Measurements from ENCODE around the gene MACROD2. TPM values are rescaled to one million over a fixed set of nuclear protein-coding genes. Genes with fewer than 3 reads are reported as not detected.

MACROD2 gene
- polyA plus RNA-seq, 1 donor from 2014 or later, result 23.2 TPM

DNA sequence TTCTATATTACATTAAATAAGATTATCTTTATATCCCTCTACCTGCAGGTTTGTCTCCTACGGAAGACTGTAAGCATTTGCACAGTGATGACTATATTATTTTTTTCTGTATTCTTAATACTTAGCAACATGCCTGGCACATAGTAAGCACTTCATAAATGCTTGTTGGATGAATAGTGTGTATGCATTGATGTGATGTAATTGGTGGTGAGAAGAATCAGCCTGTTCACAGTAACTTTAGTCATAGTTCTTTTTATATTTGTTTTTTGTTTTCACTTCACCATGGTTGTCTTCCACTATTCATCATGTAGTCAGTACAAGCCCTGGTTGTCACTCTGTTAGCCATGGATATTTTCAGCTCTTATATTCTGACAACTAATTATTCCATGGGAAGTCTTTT is 526.1 kb downstream of the MACROD2 start:
- no peak overlapping the region for H3K4me2 ChIP-seq (ENCODE audit: low read length)
- TF ChIP-seq EZH2 (IDR thresholded peaks at IDR 0.05; ENCODE audit: borderline replicate concordance, insufficient read depth, low read length, poor library complexity, severe bottlenecking), result no peak
- TF ChIP-seq POLR2AphosphoS5 (IDR thresholded peaks at IDR 0.05), result no peak
- TF ChIP-seq TAF1 (IDR thresholded peaks at IDR 0.05; ENCODE audit: low read depth), result no peak
- no peak for TF ChIP-seq CTCF (IDR thresholded peaks at IDR 0.05; ENCODE audit: poor library complexity, severe bottlenecking)
- no peak for TF ChIP-seq RAD21 (conservative IDR thresholded peaks at IDR 0.05)
- no peak for TF ChIP-seq MXI1 (conservative IDR thresholded peaks at IDR 0.05; ENCODE audit: poor library complexity, severe bottlenecking)
- TF ChIP-seq EP300 (conservative IDR thresholded peaks at IDR 0.05; ENCODE audit: poor library complexity, severe bottlenecking), result no peak
- no peak for TF ChIP-seq REST (IDR thresholded peaks at IDR 0.05; ENCODE audit: borderline replicate concordance)
- TF ChIP-seq SMC3 (conservative IDR thresholded peaks at IDR 0.05; ENCODE audit: poor library complexity), result no peak
- no peaks in the 10 kb centered on the region for H3K9me3 ChIP-seq (ENCODE audit: low read length)
- no peaks in the 10 kb centered on the region for H3F3A ChIP-seq (ENCODE audit: insufficient read depth, low read length, poor library complexity, severe bottlenecking)
- no peak overlapping the region for H3K27ac ChIP-seq (ENCODE audit: low read length)
- H3K9ac ChIP-seq (ENCODE audit: low read length), result no peak overlapping the region
- H3K4me3 ChIP-seq (ENCODE audit: low read length), result no peak overlapping the region
- no peak overlapping the region for H2AFZ ChIP-seq (ENCODE audit: low read depth, low read length)
- no peaks in the 10 kb centered on the region for H3K79me2 ChIP-seq (replicated peaks; ENCODE audit: insufficient read depth, low read length)
- no peaks in the 10 kb centered on the region for H4K20me1 ChIP-seq (ENCODE audit: insufficient read depth)
- no peaks in the 10 kb centered on the region for H3K27me3 ChIP-seq (ENCODE audit: insufficient read depth, low read depth, low read length)
- H3K36me3 ChIP-seq (ENCODE audit: insufficient read depth, low read length), result no peaks in the 10 kb centered on the region
- no peaks in the 10 kb centered on the region for H3K9me2 ChIP-seq (ENCODE audit: insufficient read depth, low read length)

DNA sequence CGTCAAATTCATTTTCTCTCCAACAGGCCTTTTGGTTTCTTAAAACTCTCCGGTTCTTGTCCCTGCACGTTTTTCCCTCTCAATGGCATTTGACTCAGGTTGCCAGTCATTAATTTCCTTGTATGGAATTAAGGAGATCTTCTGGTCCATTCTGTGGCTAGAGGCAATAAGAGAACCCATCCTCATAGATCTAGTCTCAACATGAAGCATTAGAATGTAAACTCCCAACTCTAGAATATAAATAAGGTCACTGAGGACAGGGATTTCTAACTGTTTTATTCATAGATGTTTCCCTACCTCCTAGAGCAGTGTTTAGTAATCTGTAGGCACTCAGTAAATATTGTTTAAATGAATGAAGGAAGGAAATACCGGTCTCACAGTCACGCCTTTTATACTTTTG is 527.3 kb downstream of the MACROD2 start:
- Histone ChIP-seq H3K27ac (ENCODE audit: low read length) (no peak overlapping the region), H3K9ac (ENCODE audit: low read length) (no peak overlapping the region), H3K9me3 (ENCODE audit: low read length) (no peaks in the 10 kb centered on the region), H4K20me1 (ENCODE audit: insufficient read depth) (no peaks in the 10 kb centered on the region), H3K4me3 (ENCODE audit: low read length) (no peak overlapping the region), H3K79me2 (replicated peaks; ENCODE audit: insufficient read depth, low read length) (no peaks in the 10 kb centered on the region), H3K9me2 (ENCODE audit: insufficient read depth, low read length) (no peaks in the 10 kb centered on the region), H2AFZ (ENCODE audit: low read depth, low read length) (no peak overlapping the region), H3K36me3 (ENCODE audit: insufficient read depth, low read length) (no peaks in the 10 kb centered on the region), H3K4me2 (ENCODE audit: low read length) (no peak overlapping the region), H3K27me3 (ENCODE audit: insufficient read depth, low read depth, low read length) (no peaks in the 10 kb centered on the region), H3F3A (ENCODE audit: insufficient read depth, low read length, poor library complexity, severe bottlenecking) (no peaks in the 10 kb centered on the region)
- TF ChIP-seq MXI1 (conservative IDR thresholded peaks at IDR 0.05; ENCODE audit: poor library complexity, severe bottlenecking), result no peak
- TF ChIP-seq RAD21 (conservative IDR thresholded peaks at IDR 0.05), result no peak
- no peak for TF ChIP-seq TAF1 (IDR thresholded peaks at IDR 0.05; ENCODE audit: low read depth)
- no peak for TF ChIP-seq EP300 (conservative IDR thresholded peaks at IDR 0.05; ENCODE audit: poor library complexity, severe bottlenecking)
- no peak for TF ChIP-seq SMC3 (conservative IDR thresholded peaks at IDR 0.05; ENCODE audit: poor library complexity)
- TF ChIP-seq POLR2AphosphoS5 (IDR thresholded peaks at IDR 0.05), result no peak
- TF ChIP-seq REST (IDR thresholded peaks at IDR 0.05; ENCODE audit: borderline replicate concordance), result no peak
- TF ChIP-seq CTCF (IDR thresholded peaks at IDR 0.05; ENCODE audit: poor library complexity, severe bottlenecking), result no peak
